HepG2 (cell line): ENCODE data around the gene CLHC1. TPM values are rescaled to one million over a fixed set of nuclear protein-coding genes. Genes with fewer than 3 reads are reported as not detected.

Source experiments
- ATAC-seq: fragments of 200-7000 bp; cut with Tn5 transposase; 3 replicates; pipeline ENCODE4 v1.9.1; 2020; ENCODE audit warnings: mild to moderate bottlenecking, moderate library complexity
- BruUV-seq: library from RNA; stranded (reverse); fragments of 400-500 nt; replicated peaks from 2 replicates; lab custom pipeline; 2021; lab: Mats Ljungman, UMichigan
- CTCF ChIA-PET: fragments of 300-600 bp; formaldehyde crosslinking; extraction: SDS; loops from one replicate; lab custom pipeline; 2021; ENCODE audit warnings: low total read pairs, inconsistent platforms, low intra/inter-chr PET ratio; lab: Yijun Ruan, JAX
- POLR2A ChIA-PET: fragments of 350-600 bp; sonication (Branson Sonifier 250); formaldehyde crosslinking; loops from one replicate; lab custom pipeline; 2020; ENCODE audit warnings: antibody characterized with exemption, inconsistent platforms; lab: Yijun Ruan, JAX
- DNase-seq: peaks from one replicate; pipeline ENCODE4 v3.0.0-alpha.2; 2015; ENCODE audit warnings: low spot score
- FAIRE-seq: peaks from 3 replicates; lab custom pipeline; 2011; peaks lifted over from hg19 to GRCh38; lab: Jason Lieb, UNC
- H2AFZ ChIP-seq: one replicate; pipeline ENCODE4 v1.6.1; 2011; ENCODE audit warnings: low read length, inconsistent platforms
- H3K27ac ChIP-seq: fragments of 300-600 bp; 3 replicates; pipeline ENCODE4 v1.8.0; 2011; ENCODE audit warnings: mixed run types, mild to moderate bottlenecking, mixed read lengths, low read length, inconsistent platforms; ENCODE audit not compliant: insufficient read depth; ENCODE audit errors: extremely low read length
- H3K27me3 ChIP-seq, 2 experiments: fragments of 200-600 bp in 1 of 2; 2 replicates in 1 of 2; 3 replicates in 1 of 2; pipeline versions ENCODE4 v1.6.0 to v1.8.0; 2011; ENCODE audit warnings: low read length in 2 of 2, mild to moderate bottlenecking in 2 of 2, moderate library complexity in 2 of 2, inconsistent platforms in 1 of 2; ENCODE audit not compliant: insufficient read depth in 2 of 2, control insufficient read depth in 1 of 2
- H3K36me3 ChIP-seq, 2 experiments: fragments of 200-600 bp in 1 of 2; replicated peaks in 1 of 2; 2 replicates in 1 of 2; 3 replicates in 1 of 2; pipeline versions ENCODE4 v1.5.1 to v1.8.0; 2011; ENCODE audit warnings: low read length in 2 of 2, inconsistent platforms in 1 of 2; ENCODE audit not compliant: insufficient read depth in 2 of 2, control insufficient read depth in 1 of 2
- H3K4me1 ChIP-seq: 2 replicates; pipeline ENCODE4 v1.5.1; 2012; ENCODE audit warnings: low read length, inconsistent platforms; ENCODE audit not compliant: insufficient read depth
- H3K4me2 ChIP-seq: 2 replicates; pipeline ENCODE4 v1.6.0; 2011; ENCODE audit warnings: low read depth, low read length, inconsistent platforms
- H3K4me3 ChIP-seq, 3 experiments: fragments of 200-600 bp in 1 of 3; sonication (generic), shearing (Covaris generic) in 1 of 3; replicated peaks in 1 of 3; 2 replicates each; pipeline ENCODE4 v1.5.1; 2011 to 2016; ENCODE audit warnings: low read length in 3 of 3, inconsistent platforms in 2 of 3, low read depth in 2 of 3, mild to moderate bottlenecking in 2 of 3, control low read depth in 1 of 3, mixed read lengths in 1 of 3; ENCODE audit not compliant: insufficient read depth in 1 of 3
- H3K79me2 ChIP-seq: one replicate; pipeline ENCODE4 v1.6.1; 2011; ENCODE audit warnings: low read length, inconsistent platforms; ENCODE audit not compliant: insufficient read depth
- H3K9ac ChIP-seq: 2 replicates; pipeline ENCODE4 v1.6.0; 2011; ENCODE audit warnings: mild to moderate bottlenecking, low read depth, low read length, inconsistent platforms; ENCODE audit not compliant: insufficient read depth
- H3K9me3 ChIP-seq: 2 replicates; pipeline ENCODE4 v1.5.1; 2012; ENCODE audit warnings: mild to moderate bottlenecking, low read length
- H4K20me1 ChIP-seq: 2 replicates; pipeline ENCODE4 v1.6.0; 2011; ENCODE audit warnings: inconsistent platforms, mild to moderate bottlenecking, low read length, moderate library complexity; ENCODE audit not compliant: insufficient read depth
- SMARCC2 ChIP-seq: fragments of 450-650 bp; IDR thresholded peaks from 2 replicates; pipeline ENCODE4 v1.6.1; 2017; ENCODE audit warnings: antibody characterized with exemption, mild to moderate bottlenecking
- ZFP1 ChIP-seq: IDR thresholded peaks from 2 replicates; pipeline ENCODE4 v1.6.1; 2016
- ZNF737 ChIP-seq: sonication (generic); formaldehyde crosslinking; IDR thresholded peaks from 2 replicates; pipeline ENCODE4 v1.5.0; 2020; ENCODE audit warnings: missing genetic modification reagents, mild to moderate bottlenecking, borderline replicate concordance
- WGBS: methylation state at CpG from one replicate; pipeline ENCODE4 v1.1.6; 2017; ENCODE audit warnings: low lambda C conversion rate; 5-methylcytosine and 5-hydroxymethylcytosine counted together
- in situ Hi-C: cut with HindIII; loops from 2 replicates; pipeline ENCODE4 v1.10.0; 2017; ENCODE audit warnings: low pct_unique_long_range_greater_than_20kb; ENCODE audit not compliant: extremely low pct_ligation_motif_present
- intact Hi-C: fragments of 100-400 bp; cut with micrococcal nuclease; formaldehyde crosslinking; loops from one replicate; pipeline ENCODE4 v1.10.0; 2022; ENCODE audit not compliant: unreplicated experiment
- polyA plus RNA-seq, 8 experiments: library from polyadenylated mRNA; depleted of rRNA in 3 of 8; stranded (reverse) in 7 of 8; unstranded in 1 of 8; fragments of >200 nt; fragmentation: Illumina TruSeq in 4 of 8; extraction: Trizol in 4 of 8; gene quantifications; 2 replicates each; pipeline versions ENCODE4 v1.2.1 to v1.2.3, GENCODE V29; 2011 to 2016; ENCODE audit warnings: low read depth in 4 of 8, missing spikeins in 1 of 8, mixed read lengths in 1 of 8; ENCODE audit not compliant: insufficient read depth in 1 of 8
- total RNA-seq, 5 experiments: library from RNA; depleted of rRNA; stranded (reverse); fragments of >200 nt; fragmentation: Illumina TruSeq; extraction: Trizol; gene quantifications; 2 replicates each; pipeline ENCODE4 v1.2.3, GENCODE V29; 2016; ENCODE audit warnings: low read depth in 1 of 5
- TF ChIP-seq, protein P1 (sequence below): IDR thresholded peaks from 2 replicates; pipeline ENCODE4 v1.6.1; 2012; ENCODE audit warnings: low read depth, low read length, improper control_type of control experiment
- TF ChIP-seq, protein P2 (sequence below): sonication (generic); formaldehyde crosslinking; IDR thresholded peaks from 2 replicates; pipeline ENCODE4 v1.9.0; 2021; ENCODE audit warnings: mild to moderate bottlenecking, missing genetic modification reagents

The CLHC1 gene
- total and polyA plus RNA-seq, 2 of the 13 experiments (the other 11 are each of a cell fraction or from before 2014, with no cell fraction given) = 9.8 to 12.6 TPM

- TF ChIP-seq, protein P1, sequence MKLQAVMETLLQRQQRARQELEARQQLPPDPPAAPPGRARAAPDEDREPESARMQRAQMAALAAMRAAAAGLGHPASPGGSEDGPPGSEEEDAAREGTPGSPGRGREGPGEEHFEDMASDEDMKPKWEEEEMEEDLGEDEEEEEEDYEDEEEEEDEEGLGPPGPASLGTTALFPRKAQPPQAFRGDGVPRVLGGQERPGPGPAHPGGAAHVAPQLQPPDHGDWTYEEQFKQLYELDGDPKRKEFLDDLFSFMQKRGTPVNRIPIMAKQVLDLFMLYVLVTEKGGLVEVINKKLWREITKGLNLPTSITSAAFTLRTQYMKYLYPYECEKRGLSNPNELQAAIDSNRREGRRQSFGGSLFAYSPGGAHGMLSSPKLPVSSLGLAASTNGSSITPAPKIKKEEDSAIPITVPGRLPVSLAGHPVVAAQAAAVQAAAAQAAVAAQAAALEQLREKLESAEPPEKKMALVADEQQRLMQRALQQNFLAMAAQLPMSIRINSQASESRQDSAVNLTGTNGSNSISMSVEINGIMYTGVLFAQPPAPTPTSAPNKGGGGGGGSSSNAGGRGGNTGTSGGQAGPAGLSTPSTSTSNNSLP = no peak
Observed at GRCh38 chr2:55159752-55160151, 72.3 kb downstream of the CLHC1 start (continued).

DNA sequence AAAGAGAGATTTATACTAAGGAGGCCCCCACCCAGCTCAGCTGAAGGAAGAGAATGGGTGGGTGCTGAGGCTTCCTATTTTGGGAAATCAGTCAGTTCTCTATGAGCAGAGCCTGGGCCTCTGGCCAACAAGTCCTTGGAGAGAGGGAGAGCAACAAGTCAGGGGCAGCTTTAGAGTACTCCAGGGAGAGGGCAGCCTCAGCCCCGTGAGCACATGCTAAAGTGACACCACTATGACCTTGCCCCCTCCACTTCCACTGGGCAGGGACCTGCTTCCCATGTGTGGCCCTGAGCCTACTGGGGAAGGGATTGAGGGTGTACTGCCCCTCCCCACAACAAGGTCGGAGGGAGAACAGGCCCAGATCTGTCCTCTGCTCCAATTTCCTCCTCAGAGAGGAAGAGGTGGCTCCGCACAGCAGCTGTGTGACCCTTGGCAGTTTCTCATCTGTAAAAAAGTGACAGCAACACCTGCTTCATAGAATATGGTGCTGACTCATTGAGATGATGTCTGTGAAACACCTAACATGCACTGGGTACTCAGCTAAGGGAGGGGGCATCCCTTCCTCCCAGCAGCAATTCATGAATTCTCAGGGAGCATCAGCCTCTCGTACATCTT is 72.9 kb downstream of the CLHC1 start:
- 40% methylated on average over 4 of the region's 4 CpGs for WGBS
- in situ Hi-C loops (no loop called here), intact Hi-C loops (no loop called here)
- POLR2A ChIA-PET = interaction anchor here (1.2 kb wide), 1 partner anchor 27 kb away, joined by 3 read pairs; no protein-coding TSS in a partner anchor
- TF ChIP-seq ZFP1 (no peak), ZNF737 (no peak), SMARCC2 (no peak)
- TF ChIP-seq, protein P2, sequence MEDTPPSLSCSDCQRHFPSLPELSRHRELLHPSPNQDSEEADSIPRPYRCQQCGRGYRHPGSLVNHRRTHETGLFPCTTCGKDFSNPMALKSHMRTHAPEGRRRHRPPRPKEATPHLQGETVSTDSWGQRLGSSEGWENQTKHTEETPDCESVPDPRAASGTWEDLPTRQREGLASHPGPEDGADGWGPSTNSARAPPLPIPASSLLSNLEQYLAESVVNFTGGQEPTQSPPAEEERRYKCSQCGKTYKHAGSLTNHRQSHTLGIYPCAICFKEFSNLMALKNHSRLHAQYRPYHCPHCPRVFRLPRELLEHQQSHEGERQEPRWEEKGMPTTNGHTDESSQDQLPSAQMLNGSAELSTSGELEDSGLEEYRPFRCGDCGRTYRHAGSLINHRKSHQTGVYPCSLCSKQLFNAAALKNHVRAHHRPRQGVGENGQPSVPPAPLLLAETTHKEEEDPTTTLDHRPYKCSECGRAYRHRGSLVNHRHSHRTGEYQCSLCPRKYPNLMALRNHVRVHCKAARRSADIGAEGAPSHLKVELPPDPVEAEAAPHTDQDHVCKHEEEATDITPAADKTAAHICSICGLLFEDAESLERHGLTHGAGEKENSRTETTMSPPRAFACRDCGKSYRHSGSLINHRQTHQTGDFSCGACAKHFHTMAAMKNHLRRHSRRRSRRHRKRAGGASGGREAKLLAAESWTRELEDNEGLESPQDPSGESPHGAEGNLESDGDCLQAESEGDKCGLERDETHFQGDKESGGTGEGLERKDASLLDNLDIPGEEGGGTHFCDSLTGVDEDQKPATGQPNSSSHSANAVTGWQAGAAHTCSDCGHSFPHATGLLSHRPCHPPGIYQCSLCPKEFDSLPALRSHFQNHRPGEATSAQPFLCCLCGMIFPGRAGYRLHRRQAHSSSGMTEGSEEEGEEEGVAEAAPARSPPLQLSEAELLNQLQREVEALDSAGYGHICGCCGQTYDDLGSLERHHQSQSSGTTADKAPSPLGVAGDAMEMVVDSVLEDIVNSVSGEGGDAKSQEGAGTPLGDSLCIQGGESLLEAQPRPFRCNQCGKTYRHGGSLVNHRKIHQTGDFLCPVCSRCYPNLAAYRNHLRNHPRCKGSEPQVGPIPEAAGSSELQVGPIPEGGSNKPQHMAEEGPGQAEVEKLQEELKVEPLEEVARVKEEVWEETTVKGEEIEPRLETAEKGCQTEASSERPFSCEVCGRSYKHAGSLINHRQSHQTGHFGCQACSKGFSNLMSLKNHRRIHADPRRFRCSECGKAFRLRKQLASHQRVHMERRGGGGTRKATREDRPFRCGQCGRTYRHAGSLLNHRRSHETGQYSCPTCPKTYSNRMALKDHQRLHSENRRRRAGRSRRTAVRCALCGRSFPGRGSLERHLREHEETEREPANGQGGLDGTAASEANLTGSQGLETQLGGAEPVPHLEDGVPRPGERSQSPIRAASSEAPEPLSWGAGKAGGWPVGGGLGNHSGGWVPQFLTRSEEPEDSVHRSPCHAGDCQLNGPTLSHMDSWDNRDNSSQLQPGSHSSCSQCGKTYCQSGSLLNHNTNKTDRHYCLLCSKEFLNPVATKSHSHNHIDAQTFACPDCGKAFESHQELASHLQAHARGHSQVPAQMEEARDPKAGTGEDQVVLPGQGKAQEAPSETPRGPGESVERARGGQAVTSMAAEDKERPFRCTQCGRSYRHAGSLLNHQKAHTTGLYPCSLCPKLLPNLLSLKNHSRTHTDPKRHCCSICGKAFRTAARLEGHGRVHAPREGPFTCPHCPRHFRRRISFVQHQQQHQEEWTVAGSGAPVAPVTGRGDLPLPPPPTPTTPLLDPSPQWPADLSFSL (CRISPR knock-in tag) = no peak
- H3K4me1 ChIP-seq = peaks cover 71% of the 10 kb centered on the region
- H3K27ac ChIP-seq = no peak overlapping the region
- DNase-seq (no peak), ATAC-seq (no peak; the same call in 2 of the 3 replicates), FAIRE-seq (no peak)
- no peaks in the 10 kb centered on the region for H4K20me1 ChIP-seq
- H3K79me2 ChIP-seq = no peaks in the 10 kb centered on the region
- H3K36me3 ChIP-seq = no peaks in the 10 kb centered on the region
- no peaks in the 10 kb centered on the region for H3K9me3 ChIP-seq
- H3K27me3 ChIP-seq = peaks cover 2 to 63% of the 10 kb centered on the region in 2 experiments; a peak in 4 of 5 replicates
- H3K9ac ChIP-seq = no peak overlapping the region
- CTCF ChIA-PET = no interaction called here
- no peak overlapping the region for H3K4me3 ChIP-seq
- BruUV-seq = no TSS peak
- H3K4me2 ChIP-seq = no peak overlapping the region; the same call in 1 of the 2 replicates
- no peak overlapping the region for H2AFZ ChIP-seq
